AG04449 (cell line): ENCODE measurements around the gene NECTIN3.

ENCODE experiments used
- CTCF ChIA-PET: fragments of 350-600 bp; formaldehyde crosslinking; extraction: SDS; loops from one replicate; lab custom pipeline; 2021; ENCODE audit warnings: antibody characterized with exemption; lab: Yijun Ruan, JAX
- POLR2A ChIA-PET: fragments of 400-600, 350-600 bp; formaldehyde crosslinking; extraction: SDS; loops from one replicate; lab custom pipeline; 2020; ENCODE audit warnings: antibody characterized with exemption, inconsistent platforms; lab: Yijun Ruan, JAX
- DNase-seq: peaks from one replicate; pipeline ENCODE4 v3.0.0-alpha.2; 2010; ENCODE audit warnings: low read depth, low spot score
- H3K4me3 ChIP-seq: 2 replicates; pipeline ENCODE4 v1.5.1; 2011; ENCODE audit warnings: low read depth, mild to moderate bottlenecking, control low read depth, low read length
- CTCF ChIP-seq: IDR thresholded peaks from one replicate; pipeline ENCODE4 v1.5.1; 2011; ENCODE audit warnings: mild to moderate bottlenecking, moderate library complexity, low read length, control low read depth, inconsistent platforms; ENCODE audit not compliant: insufficient read depth; ENCODE audit errors: missing control alignments

NECTIN3 gene

GRCh38 chr3:111035902-111036301, 35.7 kb upstream of the NECTIN3 start:
- no peak for TF ChIP-seq CTCF
- CTCF ChIA-PET = no interaction called here
- POLR2A ChIA-PET = no interaction called here
- no peak for DNase-seq
- no peak overlapping the region for H3K4me3 ChIP-seq

GRCh38 chr3:111040959-111041358, 30.7 kb upstream of the NECTIN3 start:
- DNase-seq = no peak
- ChIA-PET POLR2A (no interaction called here), CTCF (no interaction called here)
- no peak for TF ChIP-seq CTCF
- H3K4me3 ChIP-seq = no peak overlapping the region

GRCh38 chr3:111045564-111045963, 26.1 kb upstream of the NECTIN3 start:
- H3K4me3 ChIP-seq = no peak overlapping the region
- DNase-seq = no peak
- no peak for TF ChIP-seq CTCF
- ChIA-PET CTCF (no interaction called here), POLR2A (no interaction called here)

GRCh38 chr3:111047042-111047441, 24.6 kb upstream of the NECTIN3 start:
- CTCF ChIA-PET = no interaction called here
- POLR2A ChIA-PET = no interaction called here
- no peak overlapping the region for H3K4me3 ChIP-seq
- no peak for DNase-seq
- no peak for TF ChIP-seq CTCF

GRCh38 chr3:111047812-111048435, 23.7 kb upstream of the NECTIN3 start:
- H3K4me3 ChIP-seq = no peak overlapping the region
- no peak for DNase-seq
- TF ChIP-seq CTCF = no peak
- ChIA-PET POLR2A (no interaction called here), CTCF (no interaction called here)

GRCh38 chr3:111051354-111051753, 20.3 kb upstream of the NECTIN3 start:
- ChIA-PET POLR2A (no interaction called here), CTCF (no interaction called here)
- no peak for TF ChIP-seq CTCF
- no peak for DNase-seq
- H3K4me3 ChIP-seq = no peak overlapping the region
